ENCODE data around the gene MATN4.

DNA sequence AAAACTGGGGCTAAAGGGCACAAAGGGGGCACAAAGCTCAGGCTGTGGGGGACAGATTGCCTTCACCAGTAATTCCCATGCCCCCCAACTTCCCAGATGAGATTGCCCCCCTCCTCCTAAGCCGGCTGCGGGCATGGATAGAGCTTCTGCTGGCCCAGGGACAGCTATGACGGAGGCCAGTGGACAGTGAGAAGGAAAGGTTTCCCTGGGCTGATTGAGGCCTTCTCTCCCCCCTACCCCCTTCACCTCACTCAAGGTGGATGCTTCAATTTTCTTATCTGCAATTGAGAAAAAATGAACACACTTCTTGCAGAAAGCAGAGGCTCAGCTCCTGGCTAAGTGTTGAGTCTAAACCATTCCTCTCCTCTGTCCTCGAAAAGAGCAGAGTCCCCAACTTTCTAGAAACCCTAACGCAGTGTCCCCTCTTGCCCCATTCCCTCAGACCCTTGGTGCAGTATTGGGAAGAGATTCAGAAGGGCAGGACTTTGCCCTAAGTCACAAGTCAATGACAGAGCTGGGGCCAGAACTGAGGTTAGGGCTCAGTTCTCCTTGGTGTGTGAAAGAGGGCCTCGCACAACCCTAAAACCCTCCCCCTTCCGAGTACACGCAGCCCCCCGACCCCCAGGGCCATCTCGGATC is 39.3 kb upstream of the MATN4 start:
- TF ChIP-seq CTCF (IDR thresholded peaks at IDR 0.05; ENCODE audit: low read depth, low read length, poor library complexity, severe bottlenecking), result no peak
- TF ChIP-seq EZH2phosphoT487 (IDR thresholded peaks at IDR 0.05; ENCODE audit: borderline replicate concordance, low read length), result no peak
